ENCODE measurements around the gene DUSP11.

GRCh38 chr2:73776869-73777519 lies 2.9 kb downstream of the DUSP11 start:
- TF ChIP-seq CTCF (IDR thresholded peaks at IDR 0.05; ENCODE audit: insufficient read depth, low read length) (no peak), POLR2AphosphoS5 (IDR thresholded peaks at IDR 0.05; ENCODE audit: low read depth) (no peak), SPI1 (IDR thresholded peaks at IDR 0.05; ENCODE audit: borderline replicate concordance, low read depth) (no peak)
- TF ChIP-seq, protein P1, sequence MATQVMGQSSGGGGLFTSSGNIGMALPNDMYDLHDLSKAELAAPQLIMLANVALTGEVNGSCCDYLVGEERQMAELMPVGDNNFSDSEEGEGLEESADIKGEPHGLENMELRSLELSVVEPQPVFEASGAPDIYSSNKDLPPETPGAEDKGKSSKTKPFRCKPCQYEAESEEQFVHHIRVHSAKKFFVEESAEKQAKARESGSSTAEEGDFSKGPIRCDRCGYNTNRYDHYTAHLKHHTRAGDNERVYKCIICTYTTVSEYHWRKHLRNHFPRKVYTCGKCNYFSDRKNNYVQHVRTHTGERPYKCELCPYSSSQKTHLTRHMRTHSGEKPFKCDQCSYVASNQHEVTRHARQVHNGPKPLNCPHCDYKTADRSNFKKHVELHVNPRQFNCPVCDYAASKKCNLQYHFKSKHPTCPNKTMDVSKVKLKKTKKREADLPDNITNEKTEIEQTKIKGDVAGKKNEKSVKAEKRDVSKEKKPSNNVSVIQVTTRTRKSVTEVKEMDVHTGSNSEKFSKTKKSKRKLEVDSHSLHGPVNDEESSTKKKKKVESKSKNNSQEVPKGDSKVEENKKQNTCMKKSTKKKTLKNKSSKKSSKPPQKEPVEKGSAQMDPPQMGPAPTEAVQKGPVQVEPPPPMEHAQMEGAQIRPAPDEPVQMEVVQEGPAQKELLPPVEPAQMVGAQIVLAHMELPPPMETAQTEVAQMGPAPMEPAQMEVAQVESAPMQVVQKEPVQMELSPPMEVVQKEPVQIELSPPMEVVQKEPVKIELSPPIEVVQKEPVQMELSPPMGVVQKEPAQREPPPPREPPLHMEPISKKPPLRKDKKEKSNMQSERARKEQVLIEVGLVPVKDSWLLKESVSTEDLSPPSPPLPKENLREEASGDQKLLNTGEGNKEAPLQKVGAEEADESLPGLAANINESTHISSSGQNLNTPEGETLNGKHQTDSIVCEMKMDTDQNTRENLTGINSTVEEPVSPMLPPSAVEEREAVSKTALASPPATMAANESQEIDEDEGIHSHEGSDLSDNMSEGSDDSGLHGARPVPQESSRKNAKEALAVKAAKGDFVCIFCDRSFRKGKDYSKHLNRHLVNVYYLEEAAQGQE (IDR thresholded peaks at IDR 0.05; ENCODE audit: insufficient replicate concordance, low read depth), result no peak

All from HL-60 (cell line).